Transverse colon (tissue), 4 donors: ENCODE measurements around the gene EDEM1. TPM values are rescaled to one million over a fixed set of nuclear protein-coding genes. Genes with fewer than 3 reads are reported as not detected.

Experiments
- DNase-seq: peaks from one replicate; pipeline ENCODE4 v3.0.0-alpha.2; 2019
- H3K27ac ChIP-seq, 4 donors: fragments of 200-600 bp; sonication (generic); 2 replicates each; pipeline ENCODE4 v1.5.1; 2016 to 2018; ENCODE audit warnings: inconsistent platforms in 4 of 4
- H3K27me3 ChIP-seq: fragments of 200-600 bp; sonication (generic); 2 replicates; pipeline ENCODE4 v1.5.1; 2017; ENCODE audit warnings: inconsistent platforms
- H3K36me3 ChIP-seq, 4 donors: fragments of 200-600 bp; sonication (generic); 2 replicates each; pipeline ENCODE4 v1.5.1; 2017 to 2019; ENCODE audit warnings: inconsistent platforms in 4 of 4
- H3K4me1 ChIP-seq, 4 donors: fragments of 200-600 bp; sonication (generic); 2 replicates each; pipeline ENCODE4 v1.5.1; 2017 to 2020; ENCODE audit warnings: inconsistent platforms in 4 of 4
- H3K4me3 ChIP-seq, 4 donors: fragments of 200-600 bp; sonication (generic); 1 replicate in 1 of 4; 2 replicates in 3 of 4; pipeline versions ENCODE4 v1.5.1 to v1.6.1; 2017 to 2019; ENCODE audit warnings: inconsistent platforms in 4 of 4
- H3K9me3 ChIP-seq, 2 donors: fragments of 200-600 bp; sonication (generic); 2 replicates each; pipeline ENCODE4 v1.5.1; 2017 to 2019; ENCODE audit warnings: inconsistent platforms in 2 of 2
- CTCF ChIP-seq, 5 experiments: fragments of 200-600 bp in 3 of 5; fragments of 450-650 bp in 2 of 5; sonication (generic) in 3 of 5; IDR thresholded peaks; 1 replicate in 2 of 5; 2 replicates in 3 of 5; pipeline ENCODE4 v1.5.1; 2016 to 2017; ENCODE audit warnings: antibody characterized with exemption in 5 of 5, inconsistent platforms in 3 of 5, mild to moderate bottlenecking in 2 of 5, moderate library complexity in 1 of 5
- EP300 ChIP-seq: sonication (generic); formaldehyde crosslinking; IDR thresholded peaks from one replicate; pipeline ENCODE4 v1.6.1; 2017; ENCODE audit warnings: antibody characterized with exemption, low read depth
- POLR2A ChIP-seq: fragments of 450-650 bp; IDR thresholded peaks from one replicate; pipeline ENCODE4 v1.6.1; 2016; ENCODE audit warnings: antibody characterized with exemption, mild to moderate bottlenecking, moderate library complexity
- POLR2AphosphoS5 ChIP-seq, 3 donors: sonication (generic); formaldehyde crosslinking; IDR thresholded peaks; one replicate each; pipeline ENCODE4 v1.6.1; 2016; ENCODE audit warnings: antibody characterized with exemption in 3 of 3
- WGBS, 2 donors: methylation state at CpG; one replicate each; pipeline ENCODE4 v1.1.5; 2018; ENCODE audit warnings: low coverage in 1 of 2; 5-methylcytosine and 5-hydroxymethylcytosine counted together
- in situ Hi-C, 4 donors: fragments of 200-750 bp; cut with MboI; loops; one replicate each; pipeline versions ENCODE4 v1.15.0 to v1.15.1; 2017; ENCODE audit warnings: low sequenced_read_pairs in 3 of 4, low pct_ligation_motif_present in 1 of 4, low pct_unique_long_range_greater_than_20kb in 1 of 4
- intact Hi-C: fragments of 100-400 bp; cut with DNase I; formaldehyde crosslinking; loops from one replicate; pipeline ENCODE4 v1.15.1; 2023; ENCODE audit warnings: low total_unique reads
- total RNA-seq, 4 donors: library from RNA; depleted of rRNA; stranded (reverse); fragments of >200 nt; gene quantifications; one replicate each; pipeline ENCODE4 v1.1.0, GENCODE V29; 2016

Gene EDEM1
- total RNA-seq, 4 donors from 2014 or later, result 27.3 to 312 (median 42.3) TPM

- Histone ChIP-seq H3K27ac (no peak overlapping the region), H3K4me3 (no peak overlapping the region), H3K36me3 (peaks cover 0 to 73% (median 30%) of the 10 kb centered on the region in 4 donors), H3K4me1 (peaks cover 0 to 4% (median 2%) of the 10 kb centered on the region in 4 donors), H3K27me3 (no peaks in the 10 kb centered on the region), H3K9me3 (no peaks in the 10 kb centered on the region)
- DNase-seq, result no peak
- 80 to 87% methylated on average over 1 to 7 of the region's 7 CpGs for WGBS, 2 donors
- in situ Hi-C loops (no loop called here), intact Hi-C loops (no loop called here)
- no peak for TF ChIP-seq EP300
- TF ChIP-seq POLR2A, result no peak
- no peak for TF ChIP-seq POLR2AphosphoS5 (IDR thresholded peaks at IDR 0.05)
- TF ChIP-seq CTCF (IDR thresholded peaks at IDR 0.05), result no peak
Observed at GRCh38 chr3:5213574-5213966, 26.1 kb downstream of the EDEM1 start.

- DNase-seq, result no peak
- no peaks in the 10 kb centered on the region for H3K27me3 ChIP-seq
- H3K36me3 ChIP-seq, result peaks cover 0 to 75% (median 26%) of the 10 kb centered on the region in 4 donors
- 64 to 80% methylated on average over 7 to 9 of the region's 9 CpGs for WGBS, 2 donors
- no peaks in the 10 kb centered on the region for H3K9me3 ChIP-seq
- H3K4me3 ChIP-seq, result no peak overlapping the region
- no peak for TF ChIP-seq CTCF (IDR thresholded peaks at IDR 0.05)
- no peak for TF ChIP-seq EP300
- TF ChIP-seq POLR2A, result no peak
- no peak for TF ChIP-seq POLR2AphosphoS5 (IDR thresholded peaks at IDR 0.05)
- H3K27ac ChIP-seq, result no peak overlapping the region
- in situ Hi-C loops, result no loop called here
- peaks cover 0 to 6% (median 2%) of the 10 kb centered on the region in 4 donors for H3K4me1 ChIP-seq
- intact Hi-C loops, result no loop called here
Observed at GRCh38 chr3:5214352-5214751, 26.8 kb downstream of the EDEM1 start.

GRCh38 chr3:5217824-5218595, 30.5 kb downstream of the EDEM1 start:
- intact Hi-C loops (no loop called here), in situ Hi-C loops (no loop called here)
- no peak overlapping the region for H3K4me3 ChIP-seq
- DNase-seq, result no peak
- peaks cover 0 to 16% (median 2%) of the 10 kb centered on the region in 4 donors for H3K4me1 ChIP-seq
- no peak overlapping the region for H3K27ac ChIP-seq
- H3K27me3 ChIP-seq, result no peaks in the 10 kb centered on the region
- TF ChIP-seq POLR2A (no peak), CTCF (IDR thresholded peaks at IDR 0.05) (no peak), POLR2AphosphoS5 (IDR thresholded peaks at IDR 0.05) (no peak), EP300 (no peak)
- H3K9me3 ChIP-seq, result no peaks in the 10 kb centered on the region
- peaks cover 0 to 52% (median 13%) of the 10 kb centered on the region in 4 donors for H3K36me3 ChIP-seq
- 58 to 66% methylated on average over 5 to 9 of the region's 9 CpGs for WGBS, 2 donors

- H3K9me3 ChIP-seq, result no peaks in the 10 kb centered on the region
- H3K36me3 ChIP-seq, result peaks cover 0 to 46% (median 9%) of the 10 kb centered on the region in 4 donors
- no peak for DNase-seq
- H3K27ac ChIP-seq, result no peak overlapping the region
- H3K4me3 ChIP-seq, result no peak overlapping the region
- no peaks in the 10 kb centered on the region for H3K27me3 ChIP-seq
- intact Hi-C loops, result no loop called here
- peaks cover 0 to 16% (median 2%) of the 10 kb centered on the region in 4 donors for H3K4me1 ChIP-seq
- in situ Hi-C loops, result no loop called here
- WGBS, 2 donors, result 79 to 81% methylated on average over 5 of the region's 5 CpGs
- no peak for TF ChIP-seq CTCF (IDR thresholded peaks at IDR 0.05)
- TF ChIP-seq EP300, result no peak
- TF ChIP-seq POLR2AphosphoS5 (IDR thresholded peaks at IDR 0.05), result no peak
- TF ChIP-seq POLR2A, result no peak
Observed at GRCh38 chr3:5218815-5219214, 31.3 kb downstream of the EDEM1 start.
